Epithelial cell of esophagus (primary cell): ENCODE data around the gene MYOF.
A peak's percentile ranks its signal among the peaks of the same experiment; 100 is the strongest.

Source experiments
- DNase-seq: peaks from one replicate; pipeline ENCODE4 v3.0.0; 2010; ENCODE audit warnings: low read depth
- H3K4me3 ChIP-seq: 2 replicates; pipeline ENCODE4 v1.5.1; 2011; ENCODE audit warnings: mild to moderate bottlenecking, low read length, control low read depth
- CTCF ChIP-seq: IDR thresholded peaks from 2 replicates; pipeline ENCODE4 v1.5.1; 2011; ENCODE audit warnings: low read depth, mild to moderate bottlenecking, low read length, control low read depth, inconsistent platforms; ENCODE audit not compliant: insufficient read depth; ENCODE audit errors: missing control alignments

MYOF gene

GRCh38 chr10:93404048-93404354, 78.1 kb downstream of the MYOF start:
- no peak overlapping the region for H3K4me3 ChIP-seq
- TF ChIP-seq CTCF: no peak
- no peak for DNase-seq

GRCh38 chr10:93403152-93404047, 78.7 kb downstream of the MYOF start:
- TF ChIP-seq CTCF: no peak
- no peak overlapping the region for H3K4me3 ChIP-seq
- DNase-seq: peak; percentile 79

- TF ChIP-seq CTCF: no peak
Measured at GRCh38 chr10:93402192-93402591, 79.9 kb downstream of the MYOF start.

GRCh38 chr10:93398528-93398927, 83.6 kb downstream of the MYOF start:
- TF ChIP-seq CTCF: no peak
- no peak overlapping the region for H3K4me3 ChIP-seq
- no peak for DNase-seq

More at GRCh38 chr10:93402192-93402591, 79.9 kb downstream of the MYOF start:
- DNase-seq: no peak
- H3K4me3 ChIP-seq: no peak overlapping the region

GRCh38 chr10:93397020-93397419, 85.1 kb downstream of the MYOF start:
- no peak for DNase-seq
- H3K4me3 ChIP-seq: no peak overlapping the region
- no peak for TF ChIP-seq CTCF

GRCh38 chr10:93393211-93393610, 88.9 kb downstream of the MYOF start:
- DNase-seq: no peak
- TF ChIP-seq CTCF: no peak
- H3K4me3 ChIP-seq: no peak overlapping the region

- DNase-seq: no peak
- H3K4me3 ChIP-seq: no peak overlapping the region
- TF ChIP-seq CTCF: no peak
Measured at GRCh38 chr10:93392121-93392520, 90.0 kb downstream of the MYOF start.
